Measurements from ENCODE around the gene FRMD4A. TPM values are rescaled to one million over a fixed set of nuclear protein-coding genes. Genes with fewer than 3 reads are reported as not detected.

FRMD4A gene
- total RNA-seq, 2 experiments from 2014 or later = 0.17 TPM; not detected in 1

DNA sequence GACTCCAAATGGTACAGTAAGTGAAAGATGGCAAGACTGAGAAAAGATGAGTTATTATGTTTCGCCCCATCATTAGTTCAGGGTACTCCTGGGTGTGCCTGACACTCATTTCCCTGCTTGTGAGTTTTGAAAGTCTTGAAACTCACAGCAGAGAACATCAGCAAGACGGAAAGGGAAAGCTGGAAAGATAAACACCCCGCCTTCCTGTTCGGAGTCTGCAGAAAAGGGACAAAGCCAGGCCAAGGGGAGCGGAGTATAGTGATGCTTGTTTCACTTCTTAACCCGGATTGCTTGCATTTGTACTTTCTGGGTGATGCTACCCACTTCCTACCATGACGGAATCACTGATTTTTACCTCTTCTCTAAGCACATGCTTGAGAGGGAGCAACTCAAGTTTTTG lies 294.5 kb downstream of the FRMD4A start:
- Histone ChIP-seq H3K36me3 (ENCODE audit: insufficient read depth, low read length) (no peaks in the 10 kb centered on the region), H2AFZ (ENCODE audit: low read length) (no peak overlapping the region), H3K4me2 (ENCODE audit: low read length) (no peak overlapping the region), H3K9me2 (ENCODE audit: insufficient read depth, low read length) (no peaks in the 10 kb centered on the region), H3K27ac (ENCODE audit: low read depth, low read length, poor library complexity, severe bottlenecking) (no peak overlapping the region), H3K4me3 (ENCODE audit: low read depth, low read length, poor library complexity, severe bottlenecking) (no peak overlapping the region), H3K79me2 (ENCODE audit: insufficient read depth, low read depth, low read length) (no peaks in the 10 kb centered on the region), H3K9me3 (ENCODE audit: low read length) (0 out of 2 replicates have a peak, but pooled peaks cover 6% of the 10 kb centered on the region), H4K20me1 (ENCODE audit: insufficient read depth, low read length) (no peaks in the 10 kb centered on the region), H3K4me1 (ENCODE audit: insufficient read depth, low read length, poor library complexity, severe bottlenecking) (no peaks in the 10 kb centered on the region)
- no TSS peak for BruUV-seq (replicated peaks)
- DNase-seq (ENCODE audit: low spot score) = no peak
- POLR2A ChIA-PET = no interaction called here
- CTCF ChIA-PET (ENCODE audit: unreplicated experiment) = no interaction called here
- intact Hi-C loops (cut with micrococcal nuclease; ENCODE audit: unreplicated experiment) = no loop called here
- TF ChIP-seq EZH2phosphoT487 (IDR thresholded peaks at IDR 0.05; ENCODE audit: borderline replicate concordance, low read depth, low read length) (no peak), CTCF (conservative IDR thresholded peaks at IDR 0.05; ENCODE audit: low read length) (no peak)

GRCh38 chr10:14035506-14035905 lies 295.2 kb downstream of the FRMD4A start:
- intact Hi-C loops (cut with micrococcal nuclease; ENCODE audit: unreplicated experiment) = no loop called here
- H3K9me2 ChIP-seq (ENCODE audit: insufficient read depth, low read length) = no peaks in the 10 kb centered on the region
- CTCF ChIA-PET (ENCODE audit: unreplicated experiment) = no interaction called here
- H4K20me1 ChIP-seq (ENCODE audit: insufficient read depth, low read length) = no peaks in the 10 kb centered on the region
- 0 out of 2 replicates have a peak, but pooled peaks cover 6% of the 10 kb centered on the region for H3K9me3 ChIP-seq (ENCODE audit: low read length)
- no peak overlapping the region for H2AFZ ChIP-seq (ENCODE audit: low read length)
- H3K4me3 ChIP-seq (ENCODE audit: low read depth, low read length, poor library complexity, severe bottlenecking) = no peak overlapping the region
- H3K79me2 ChIP-seq (ENCODE audit: insufficient read depth, low read depth, low read length) = no peaks in the 10 kb centered on the region
- no peaks in the 10 kb centered on the region for H3K36me3 ChIP-seq (ENCODE audit: insufficient read depth, low read length)
- TF ChIP-seq EZH2phosphoT487 (IDR thresholded peaks at IDR 0.05; ENCODE audit: borderline replicate concordance, low read depth, low read length) (no peak), CTCF (conservative IDR thresholded peaks at IDR 0.05; ENCODE audit: low read length) (no peak)
- H3K4me1 ChIP-seq (ENCODE audit: insufficient read depth, low read length, poor library complexity, severe bottlenecking) = no peaks in the 10 kb centered on the region
- H3K27ac ChIP-seq (ENCODE audit: low read depth, low read length, poor library complexity, severe bottlenecking) = no peak overlapping the region
- no peak overlapping the region for H3K4me2 ChIP-seq (ENCODE audit: low read length)
- POLR2A ChIA-PET = no interaction called here
- DNase-seq (ENCODE audit: low spot score) = no peak
- no TSS peak for BruUV-seq (replicated peaks)

- no peaks in the 10 kb centered on the region for H3K36me3 ChIP-seq (ENCODE audit: insufficient read depth, low read length)
- no peaks in the 10 kb centered on the region for H3K9me2 ChIP-seq (ENCODE audit: insufficient read depth, low read length)
- H4K20me1 ChIP-seq (ENCODE audit: insufficient read depth, low read length) = no peaks in the 10 kb centered on the region
- ChIA-PET CTCF (ENCODE audit: unreplicated experiment) (no interaction called here), POLR2A (no interaction called here)
- BruUV-seq (replicated peaks) = no TSS peak
- H3K4me1 ChIP-seq (ENCODE audit: insufficient read depth, low read length, poor library complexity, severe bottlenecking) = no peaks in the 10 kb centered on the region
- no peak overlapping the region for H2AFZ ChIP-seq (ENCODE audit: low read length)
- no peaks in the 10 kb centered on the region for H3K79me2 ChIP-seq (ENCODE audit: insufficient read depth, low read depth, low read length)
- H3K4me2 ChIP-seq (ENCODE audit: low read length) = no peak overlapping the region
- TF ChIP-seq CTCF (conservative IDR thresholded peaks at IDR 0.05; ENCODE audit: low read length) = peak; percentile 79
- TF ChIP-seq EZH2phosphoT487 (IDR thresholded peaks at IDR 0.05; ENCODE audit: borderline replicate concordance, low read depth, low read length) = no peak
- 0 out of 2 replicates have a peak, but pooled peaks cover 6% of the 10 kb centered on the region for H3K9me3 ChIP-seq (ENCODE audit: low read length)
- H3K27ac ChIP-seq (ENCODE audit: low read depth, low read length, poor library complexity, severe bottlenecking) = no peak overlapping the region
- DNase-seq (ENCODE audit: low spot score) = peak; percentile 5
- no peak overlapping the region for H3K4me3 ChIP-seq (ENCODE audit: low read depth, low read length, poor library complexity, severe bottlenecking)
- intact Hi-C loops (cut with micrococcal nuclease; ENCODE audit: unreplicated experiment) = no loop called here
These were observed 298.2 kb downstream of the FRMD4A start for GRCh38 chr10:14032406-14032998.
